GM12892 (cell line): ENCODE results near the gene HTATIP2.

Experiments used
- POLR2A ChIP-seq: IDR thresholded peaks from 2 replicates; pipeline ENCODE4 v1.6.1; 2011; ENCODE audit warnings: low read depth, low read length, control low read depth
- POLR2AphosphoS5 ChIP-seq: IDR thresholded peaks from 2 replicates; pipeline ENCODE4 v1.6.1; 2011; ENCODE audit warnings: low read depth, low read length, control low read depth

DNA sequence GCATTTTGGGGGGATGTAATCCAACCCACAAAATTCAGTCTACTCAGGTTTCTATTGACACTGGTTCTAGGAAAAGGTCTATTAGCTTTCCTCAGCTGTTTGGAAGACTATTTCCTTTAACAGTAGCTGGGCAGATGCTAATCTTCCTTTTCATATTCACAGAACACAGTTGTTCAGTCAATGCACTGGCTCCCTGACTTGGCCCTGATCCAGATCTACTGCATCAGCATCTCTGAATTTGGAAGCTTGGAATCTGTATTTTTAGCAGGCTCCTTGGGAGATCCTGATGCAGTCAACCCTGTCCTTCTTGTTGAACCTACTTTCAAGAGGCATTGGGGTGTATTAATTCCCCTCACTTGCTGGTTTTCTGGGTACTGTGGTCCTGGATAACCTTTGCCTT lies 6.3 kb downstream of the HTATIP2 start:
- no peak for TF ChIP-seq POLR2AphosphoS5
- TF ChIP-seq POLR2A = no peak
